CD4-positive, alpha-beta T cell treated with Interleukin-15 for 1 hour (primary cell): ENCODE measurements around the gene INPP5A.
"Not testable (repeated sequence)": the region's sequence is repeated elsewhere in the genome, so short reads cannot be mapped to it uniquely, and the experiment has no call there.

ENCODE experiments used
- DNase-seq: peaks from one replicate; pipeline ENCODE4 v3.0.0-alpha.2; 2020

Gene INPP5A

DNA sequence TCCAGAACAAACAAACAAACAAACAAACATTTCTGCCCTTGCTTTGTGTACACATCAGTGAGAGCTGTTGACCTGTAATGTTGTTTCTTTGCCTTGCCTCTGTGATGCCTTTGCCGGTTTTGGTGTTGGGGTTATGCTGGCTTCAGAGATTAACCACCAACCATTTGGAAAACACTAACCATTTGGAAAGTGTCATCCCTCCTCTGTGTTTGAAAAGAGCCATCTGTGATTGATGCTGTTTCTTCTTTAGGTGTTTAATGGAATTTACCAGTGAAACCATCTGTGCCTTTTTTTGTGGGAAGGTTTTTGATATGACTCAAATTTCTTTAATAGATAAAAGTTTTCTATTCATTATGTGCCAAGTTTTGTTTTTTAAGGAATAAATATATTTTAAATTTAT is 46.5 kb downstream of the INPP5A start:
- DNase-seq, result no peak

DNA sequence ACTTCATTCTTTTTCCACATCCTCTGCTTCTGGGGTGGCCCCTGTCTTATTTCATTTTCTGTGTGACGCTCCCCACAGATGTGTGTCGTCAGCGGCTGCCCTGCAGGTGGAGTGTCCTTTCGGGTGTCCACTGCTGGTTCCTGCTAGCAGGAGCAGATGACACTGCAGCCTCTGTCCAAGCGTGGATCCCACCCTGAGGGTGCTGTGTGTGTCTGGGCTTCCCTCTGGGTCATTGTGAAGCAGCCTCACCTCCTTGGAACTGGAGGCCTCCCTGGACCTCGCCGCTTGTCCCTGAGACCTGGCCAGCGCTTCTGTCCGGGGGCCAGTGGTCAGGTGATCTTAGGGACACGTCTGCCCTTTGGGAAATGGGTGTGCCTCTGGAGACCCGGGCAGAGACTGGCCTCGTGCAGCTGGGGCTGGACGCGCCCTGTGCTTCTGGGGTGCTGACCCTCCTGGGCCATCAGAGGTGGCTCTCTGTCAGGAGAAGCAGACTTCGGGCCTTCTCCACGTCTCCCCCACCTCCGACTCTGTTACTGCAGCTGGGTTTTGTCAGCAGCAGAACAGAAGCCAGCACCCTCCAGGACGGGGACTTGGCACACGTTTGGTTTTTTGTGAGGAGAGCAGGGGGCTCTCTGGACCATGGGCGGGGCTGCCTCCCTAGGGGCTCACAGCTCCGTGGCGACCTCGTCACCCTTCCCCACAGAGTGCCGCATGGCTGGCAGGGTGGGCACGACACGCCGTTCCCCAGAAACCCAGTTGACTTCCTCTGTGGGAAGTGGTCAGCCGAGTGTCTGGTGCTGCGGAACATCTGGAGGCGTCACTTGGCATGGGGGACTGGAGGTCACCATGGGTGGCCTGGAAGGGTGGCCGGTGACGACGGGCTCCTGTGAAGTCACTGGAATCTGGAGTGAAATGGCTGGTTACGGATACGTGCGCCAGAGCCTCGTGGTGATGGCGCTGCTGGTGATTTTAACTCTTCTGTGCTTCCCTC is 48.4 kb downstream of the INPP5A start:
- DNase-seq, result peak; percentile 49

DNA sequence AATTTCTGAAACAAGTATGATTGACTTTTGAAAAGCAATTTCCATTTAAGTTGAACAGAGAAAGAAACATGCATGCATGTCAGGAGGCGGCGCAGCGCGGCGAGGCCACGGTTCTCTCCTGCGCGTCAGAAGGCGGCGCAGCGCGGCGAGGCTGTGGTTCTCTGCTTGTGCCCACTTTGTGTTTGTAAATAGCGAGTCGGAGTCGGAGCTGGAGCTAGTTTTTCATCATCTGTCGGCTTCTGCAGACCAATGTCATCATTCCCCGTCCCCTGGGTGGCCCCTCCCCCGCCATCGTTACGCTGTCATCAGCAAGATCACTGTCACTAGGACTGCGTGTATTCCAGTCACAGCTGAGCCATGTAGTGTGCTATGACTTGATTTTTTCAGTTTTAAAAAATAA is 49.2 kb downstream of the INPP5A start:
- no peak for DNase-seq

DNA sequence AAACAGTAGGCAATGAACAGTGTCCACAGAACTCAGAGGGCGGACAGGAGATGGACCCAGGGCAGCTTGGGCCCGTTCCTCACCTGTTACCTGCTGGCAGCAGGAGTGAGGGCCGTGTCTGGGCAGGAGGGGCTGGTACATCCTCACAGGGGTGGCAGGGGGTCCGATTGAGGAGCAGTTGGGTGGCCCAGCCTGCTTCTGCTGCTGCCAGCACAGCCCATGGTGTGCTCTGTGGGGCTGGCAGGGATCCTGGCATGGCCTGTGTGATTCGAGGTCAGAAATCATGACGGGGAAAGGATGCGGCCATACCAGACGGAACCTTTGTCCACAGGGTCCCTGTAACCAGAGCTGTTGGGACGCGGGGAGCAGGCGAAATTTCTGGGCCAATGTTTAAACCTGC is 49.6 kb downstream of the INPP5A start:
- DNase-seq, result no peak

DNA sequence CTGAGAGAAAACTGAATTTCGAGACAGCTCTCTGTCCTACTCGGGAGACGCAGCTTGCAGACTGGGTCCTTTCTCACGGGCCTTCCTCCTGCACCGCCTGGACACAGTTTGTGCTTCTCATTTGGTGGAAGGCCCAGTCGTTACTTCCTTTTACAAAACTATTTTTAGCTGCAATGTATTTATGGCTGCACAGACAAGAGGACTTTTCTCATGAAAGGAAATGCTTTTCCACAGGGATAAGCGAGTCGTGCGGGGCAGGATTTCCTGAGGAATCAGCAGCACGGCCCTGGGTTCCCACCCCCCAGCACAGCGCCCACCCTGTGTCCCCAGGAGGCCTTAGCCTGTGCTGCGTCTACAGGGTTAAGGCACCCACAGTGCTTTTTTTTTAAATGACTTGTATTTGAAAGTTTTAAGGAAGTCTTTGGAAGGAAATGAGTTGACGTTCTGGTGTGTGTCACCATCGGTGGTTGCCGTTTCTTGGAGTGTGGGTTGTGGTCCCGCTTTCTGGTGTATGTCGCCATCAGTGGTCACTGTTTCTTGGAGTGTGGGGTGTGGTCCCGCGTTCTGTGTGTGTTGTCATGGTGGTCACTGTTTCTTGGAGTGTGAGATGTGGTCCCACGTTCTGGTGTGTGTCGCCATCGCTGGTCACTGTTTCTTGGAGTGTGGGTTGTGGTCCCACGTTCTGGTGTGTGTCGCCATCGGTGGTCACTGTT is 50.9 kb downstream of the INPP5A start:
- peak; percentile 81 for DNase-seq

DNA sequence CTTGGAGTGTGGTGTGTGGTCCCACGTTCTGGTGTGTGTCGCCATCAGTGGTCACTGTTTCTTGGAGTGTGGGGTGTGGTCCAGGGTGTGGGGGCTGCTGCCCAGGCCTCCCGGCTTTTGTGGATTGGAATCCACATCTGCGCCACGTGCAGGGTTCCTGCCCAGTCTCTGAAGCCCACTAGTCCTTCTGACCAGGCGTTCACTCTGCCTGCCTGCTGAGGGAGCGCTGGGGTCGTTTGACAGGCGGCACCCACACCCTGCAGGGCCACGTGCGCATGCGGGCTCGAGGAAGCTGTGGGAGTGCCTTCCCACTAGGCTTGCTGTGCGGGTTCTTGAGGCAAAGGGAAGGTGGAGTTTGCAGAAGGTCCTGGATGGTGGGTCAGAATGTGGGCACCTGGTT is 51.4 kb downstream of the INPP5A start:
- no peak for DNase-seq

DNA sequence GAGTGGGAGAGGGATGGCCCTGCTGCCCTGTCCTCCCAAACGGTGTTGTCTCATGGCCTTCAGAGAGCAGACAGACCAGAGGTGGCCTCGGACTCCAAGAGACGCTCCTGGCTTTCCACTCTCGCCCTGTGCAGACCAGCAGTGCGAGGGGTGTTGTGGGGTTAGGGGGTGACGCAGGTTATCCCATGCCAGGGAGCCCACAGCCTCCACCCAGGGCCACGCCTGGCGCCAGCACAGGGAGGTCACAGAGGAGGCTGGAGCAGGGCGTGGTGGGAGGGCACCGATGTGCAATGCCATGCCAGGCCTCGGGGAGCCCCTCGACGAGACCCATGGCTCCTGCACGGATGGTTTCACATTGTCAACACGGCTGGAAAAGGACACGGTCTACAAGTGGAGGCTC is 52.1 kb downstream of the INPP5A start:
- no peak for DNase-seq

DNA sequence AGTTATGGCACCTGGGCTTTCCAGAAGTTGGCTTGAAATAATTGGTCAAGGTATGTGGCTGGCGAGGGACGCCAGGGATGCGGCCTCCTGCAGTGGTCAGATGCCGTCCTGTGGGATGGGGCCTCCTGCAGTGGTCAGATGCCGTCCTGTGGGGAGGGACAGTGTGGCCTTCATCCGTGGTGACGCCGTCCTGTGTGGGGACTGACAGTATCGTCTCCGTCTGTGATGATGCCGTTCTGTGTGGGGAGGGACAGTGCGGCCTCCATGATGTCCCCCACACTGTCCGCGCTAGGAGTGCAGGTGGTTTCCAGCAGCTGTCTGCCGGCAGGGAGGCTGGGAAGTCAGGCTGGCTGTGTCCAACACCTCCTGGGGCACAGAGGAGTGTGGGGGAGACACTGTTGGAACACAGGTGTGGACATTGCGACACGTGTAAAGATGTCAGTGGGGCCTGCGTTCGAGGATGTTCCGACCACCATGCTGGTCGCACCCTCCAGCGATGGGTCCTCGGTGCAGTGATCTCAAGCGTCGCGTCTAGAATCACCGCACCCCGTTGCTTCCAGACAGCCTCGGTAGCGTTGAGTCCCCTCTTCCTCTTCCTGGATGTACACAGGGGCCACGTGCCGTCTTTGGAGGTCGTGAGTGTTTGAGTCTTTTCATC is 52.6 kb downstream of the INPP5A start:
- no peak for DNase-seq

DNA sequence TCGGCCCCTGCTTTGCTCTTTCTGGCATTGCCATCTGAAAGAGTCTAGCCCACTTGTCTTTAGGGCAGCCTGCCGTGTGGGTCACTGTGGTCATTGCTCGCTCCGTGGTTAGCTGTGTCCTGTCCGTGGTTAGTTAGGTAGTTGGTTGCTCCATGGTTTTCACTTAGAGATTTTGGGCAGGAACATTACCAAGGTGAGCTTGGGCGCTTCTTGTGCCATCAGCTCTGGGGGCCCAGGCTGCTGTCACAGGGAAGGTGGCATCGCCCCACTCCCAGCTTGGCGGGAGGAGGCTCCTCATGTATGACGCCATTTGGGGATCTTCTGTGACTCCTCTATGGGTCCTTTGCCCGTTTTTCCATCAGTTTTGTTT is 53.1 kb downstream of the INPP5A start:
- DNase-seq, result no peak

DNA sequence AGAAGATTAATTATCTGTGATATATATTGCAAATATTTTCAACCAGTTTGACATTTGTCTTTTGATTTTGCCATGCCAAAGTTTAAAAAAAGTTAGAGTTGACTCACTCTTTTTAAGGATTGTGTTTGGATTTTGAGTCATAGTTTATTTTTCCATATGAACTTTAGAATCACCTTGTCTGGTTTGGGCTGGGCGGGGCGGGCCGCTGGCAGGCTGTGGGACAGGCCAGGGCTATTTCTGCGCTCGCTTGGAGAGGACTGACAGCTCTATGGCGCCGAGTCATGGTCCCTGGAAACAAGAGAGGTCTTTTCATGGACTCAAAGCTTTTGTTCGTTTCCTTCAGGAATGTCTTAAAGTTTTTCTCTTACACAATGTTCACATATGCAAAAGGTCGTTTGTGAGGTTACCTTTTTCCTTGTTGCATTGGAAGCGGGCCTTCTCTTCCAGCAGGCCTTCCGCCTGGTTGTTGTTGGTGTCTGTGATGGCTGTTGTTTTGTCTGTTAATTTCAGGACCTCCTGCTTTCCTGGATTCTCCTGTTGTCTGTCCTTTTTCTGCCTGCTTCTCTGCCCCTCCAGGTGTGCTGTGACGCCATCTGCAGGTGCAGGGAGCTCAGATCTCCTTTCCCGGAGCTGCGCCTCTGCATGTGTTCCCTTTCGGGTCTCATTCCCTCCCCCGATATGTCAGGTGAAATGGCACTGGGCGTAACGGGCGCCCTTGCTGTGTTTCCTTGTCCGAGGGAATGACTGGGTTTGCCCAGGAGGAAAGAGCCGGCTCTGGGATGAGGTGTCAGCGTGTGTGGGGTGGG is 53.8 kb downstream of the INPP5A start:
- no peak for DNase-seq

DNA sequence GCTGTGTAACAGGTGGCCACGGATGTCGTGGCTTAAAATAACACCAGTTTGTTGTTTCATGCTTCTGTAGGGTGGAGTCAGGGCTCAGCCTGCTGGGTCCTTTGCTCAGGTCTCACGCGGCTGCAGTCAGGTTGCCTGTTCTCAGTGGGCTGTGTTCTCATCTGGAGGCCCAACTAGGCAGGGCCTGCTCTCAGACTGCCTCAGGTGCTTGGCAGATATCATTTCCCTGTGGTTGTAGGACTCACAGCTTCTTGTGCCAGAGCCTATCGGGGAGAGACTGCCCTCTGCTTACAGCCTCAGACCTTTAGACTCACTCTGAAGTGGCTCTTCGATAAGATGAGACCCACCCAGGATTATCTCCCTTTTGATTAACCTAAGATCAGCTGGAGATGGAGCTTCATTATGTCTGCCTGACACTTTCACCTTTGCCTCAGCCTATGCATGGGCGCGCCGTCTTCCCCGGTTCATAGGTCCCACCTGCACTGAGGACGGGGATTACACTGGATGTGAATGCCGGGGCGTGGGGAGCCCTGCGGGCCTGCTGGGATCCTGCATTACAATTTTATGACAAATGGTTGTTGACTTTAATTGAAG is 55.3 kb downstream of the INPP5A start:
- no peak for DNase-seq

DNA sequence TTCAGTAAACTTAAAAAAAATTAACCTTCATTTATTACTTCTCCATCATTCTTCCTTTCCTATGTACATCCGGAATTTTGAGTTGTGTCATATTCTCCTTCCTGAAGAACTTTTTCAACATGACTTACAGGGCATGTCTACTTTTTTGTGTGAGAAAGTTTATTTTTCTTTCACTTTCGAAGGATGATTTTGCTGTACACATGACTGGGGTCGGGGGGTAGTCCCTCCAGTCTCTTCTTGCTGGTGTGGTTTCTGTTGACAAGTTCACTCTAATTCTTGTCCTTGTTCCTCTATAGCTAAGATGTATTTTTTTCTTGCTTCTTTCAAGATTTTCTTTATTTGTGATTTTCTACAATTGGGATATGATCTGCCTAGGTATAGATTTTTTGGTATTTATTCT is 55.8 kb downstream of the INPP5A start:
- peak; percentile 40 for DNase-seq

DNA sequence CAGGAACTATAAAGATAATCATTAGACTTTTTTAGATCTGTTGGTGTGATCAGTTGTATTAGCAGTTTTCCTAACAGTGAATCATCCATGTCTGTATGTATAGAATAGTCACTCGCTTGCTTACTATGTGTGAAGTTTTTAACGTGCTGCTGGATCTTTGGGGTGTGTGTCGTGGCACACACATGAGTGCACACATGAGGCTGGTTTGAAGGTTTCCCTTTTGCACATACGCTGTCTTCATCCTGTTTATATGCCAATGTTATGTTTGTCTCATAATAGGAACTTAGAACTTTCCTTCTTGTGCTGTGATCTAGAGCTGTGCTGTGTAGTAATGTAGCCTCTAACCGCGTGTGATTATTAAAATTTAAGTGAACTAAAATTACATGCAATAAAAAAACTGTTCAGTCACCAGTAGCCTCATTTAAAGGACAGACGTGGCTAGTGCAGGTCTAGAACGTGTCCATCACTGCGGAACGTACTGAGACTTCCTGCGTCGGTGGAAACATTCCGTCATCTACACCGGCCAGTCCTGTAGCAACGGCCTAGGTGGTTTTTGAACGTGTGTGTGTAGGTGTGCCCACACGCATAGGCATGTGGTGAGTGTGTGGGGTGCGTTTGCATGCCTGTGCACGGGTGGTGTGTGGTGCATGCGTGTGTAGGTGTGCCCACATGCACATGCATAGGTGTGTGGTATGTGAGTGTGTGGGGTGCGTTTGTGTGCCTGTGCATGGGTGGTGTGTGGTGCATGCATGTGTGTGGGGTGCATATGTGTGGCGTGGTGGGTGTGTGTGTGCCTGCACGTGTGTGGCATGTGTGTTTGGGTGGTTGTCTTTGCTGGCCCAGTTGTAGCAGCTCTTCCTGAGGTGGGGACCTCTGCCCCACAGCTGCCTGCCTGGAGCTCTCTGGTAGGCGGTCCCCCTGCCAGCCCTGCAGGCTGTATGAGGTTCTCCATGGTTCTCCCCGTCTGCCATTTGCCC is 56.6 kb downstream of the INPP5A start:
- DNase-seq, result peak; percentile 51

DNA sequence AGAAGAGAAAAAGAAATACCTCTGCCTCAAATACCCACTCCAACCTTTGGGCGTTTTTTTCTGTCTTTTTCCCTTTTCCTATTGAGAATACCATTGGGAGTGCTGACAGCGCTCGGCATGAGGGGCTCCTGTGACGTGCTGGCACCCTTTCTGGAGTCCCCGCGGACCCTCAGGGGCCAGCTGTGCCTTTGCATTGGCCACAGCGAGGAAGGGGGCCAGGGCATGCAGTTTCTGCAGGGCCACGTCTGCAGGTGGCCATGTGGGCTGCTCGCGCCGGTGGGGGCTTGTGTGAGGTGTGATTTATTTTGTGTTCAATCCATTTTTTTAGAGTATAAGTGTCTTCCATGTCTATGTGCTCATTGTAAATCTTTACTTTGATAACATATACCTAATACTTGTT is 57.4 kb downstream of the INPP5A start:
- no peak for DNase-seq

DNA sequence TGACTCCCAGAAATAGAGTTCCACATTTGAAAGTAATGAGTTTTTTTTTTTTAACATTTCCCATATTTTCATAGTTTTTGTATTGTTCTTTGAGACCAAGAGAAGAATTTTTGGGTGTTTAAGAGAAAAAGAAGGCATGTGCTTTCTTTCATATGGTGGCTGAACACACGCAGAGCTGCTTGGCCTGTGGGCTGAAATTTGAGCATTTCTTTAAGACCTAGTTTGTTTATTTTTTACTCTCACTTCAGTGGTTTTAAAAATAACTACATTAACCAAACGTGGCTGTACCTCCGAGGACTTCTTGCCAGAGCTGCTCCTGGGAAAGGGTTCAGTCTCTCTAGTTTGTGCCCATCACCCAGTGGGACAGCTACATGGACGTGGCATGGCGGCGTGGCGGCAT is 58.3 kb downstream of the INPP5A start:
- DNase-seq, result no peak

DNA sequence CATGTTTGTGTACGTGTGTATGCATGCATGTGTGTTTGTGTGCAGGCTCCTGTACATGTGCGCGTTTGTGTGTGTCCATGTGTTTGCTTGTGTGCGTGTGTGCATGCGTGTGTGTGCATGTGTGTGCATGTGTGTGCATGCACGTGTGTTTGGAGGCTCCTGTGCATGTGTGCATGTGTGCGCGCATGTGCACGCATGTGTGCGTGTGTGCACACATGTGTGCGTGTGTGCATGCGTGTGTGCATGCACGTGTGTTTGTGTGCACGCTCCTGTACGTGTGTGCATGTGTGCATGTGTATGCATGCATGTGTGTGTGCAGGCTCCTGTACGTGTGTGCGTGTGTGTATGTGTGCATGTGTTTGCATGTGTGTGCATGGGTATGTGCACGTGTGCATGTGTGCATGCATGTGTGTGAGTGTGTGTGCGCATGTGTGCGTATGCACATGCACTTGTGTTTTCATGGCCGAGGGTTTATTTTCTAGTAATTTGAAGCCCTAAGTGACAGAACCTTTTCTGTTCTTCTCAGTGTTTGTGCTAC is 59.2 kb downstream of the INPP5A start:
- DNase-seq, result no peak

DNA sequence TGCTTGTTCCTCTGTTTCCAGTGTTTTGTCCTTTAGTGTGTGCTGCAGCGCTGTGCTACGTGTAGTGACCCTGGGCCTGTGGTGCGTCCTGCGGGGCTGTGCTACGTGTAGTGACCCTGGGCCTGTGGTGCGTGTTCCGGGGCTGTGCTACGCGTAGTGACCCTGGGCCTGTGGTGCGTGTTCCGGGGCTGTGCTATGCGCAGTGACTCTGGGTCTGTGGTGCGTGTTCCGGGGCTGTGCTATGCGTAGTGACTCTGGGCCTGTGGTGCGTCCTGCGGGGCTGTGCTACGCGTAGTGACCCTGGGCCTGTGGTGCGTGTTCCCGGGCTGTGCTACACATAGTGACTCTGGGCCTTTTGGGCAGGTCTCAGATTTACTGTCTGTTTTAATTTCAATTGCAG is 60.1 kb downstream of the INPP5A start:
- DNase-seq, result no peak

DNA sequence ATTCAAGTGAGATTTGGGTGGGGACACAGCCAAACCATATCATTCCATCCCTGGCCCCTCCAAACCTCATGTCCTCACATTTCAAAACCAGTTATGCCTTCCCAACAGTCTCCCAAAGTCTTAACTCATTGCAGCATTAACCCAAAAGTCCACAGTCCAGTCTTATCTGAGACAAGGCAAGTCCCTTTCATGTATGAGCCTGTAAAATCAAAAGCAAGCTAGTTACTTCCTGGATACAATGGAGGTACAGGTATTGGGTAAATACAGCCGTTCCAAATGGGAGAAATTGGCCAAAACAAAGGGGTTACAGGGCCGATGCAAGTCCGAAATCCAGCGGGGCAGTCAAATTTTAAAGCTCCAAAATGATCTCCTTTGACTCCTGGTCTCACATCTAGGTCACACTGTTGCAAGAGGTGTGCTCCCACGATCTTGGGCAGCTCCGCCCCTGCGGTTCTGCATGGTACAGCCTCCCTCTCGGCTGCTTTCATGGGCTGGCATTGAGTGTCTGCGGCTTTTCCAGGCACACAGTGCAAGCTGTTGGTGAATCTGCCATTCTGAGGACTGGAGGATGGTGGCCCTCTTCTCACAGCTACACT is 61.5 kb downstream of the INPP5A start:
- DNase-seq, result not testable (repeated sequence)

DNA sequence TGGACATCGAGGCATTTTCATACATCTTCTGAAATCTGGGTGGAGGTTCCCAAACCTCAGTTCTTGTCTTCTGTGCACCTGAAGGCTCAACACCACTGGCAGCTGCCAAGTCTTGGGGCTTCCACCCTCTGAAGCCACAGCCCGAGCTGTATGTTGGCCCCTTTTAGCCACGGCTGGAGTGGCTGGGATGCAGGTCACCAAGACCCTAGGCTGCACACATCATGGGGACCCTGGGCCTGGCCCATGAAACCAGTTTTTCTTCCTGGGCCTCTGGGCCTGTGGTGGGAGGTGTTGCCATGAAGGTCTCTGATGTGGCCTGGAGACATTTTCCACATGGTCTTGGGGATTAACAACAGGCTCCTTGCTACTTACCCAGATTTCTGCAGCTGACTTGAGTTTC is 62.1 kb downstream of the INPP5A start:
- DNase-seq, result no peak

DNA sequence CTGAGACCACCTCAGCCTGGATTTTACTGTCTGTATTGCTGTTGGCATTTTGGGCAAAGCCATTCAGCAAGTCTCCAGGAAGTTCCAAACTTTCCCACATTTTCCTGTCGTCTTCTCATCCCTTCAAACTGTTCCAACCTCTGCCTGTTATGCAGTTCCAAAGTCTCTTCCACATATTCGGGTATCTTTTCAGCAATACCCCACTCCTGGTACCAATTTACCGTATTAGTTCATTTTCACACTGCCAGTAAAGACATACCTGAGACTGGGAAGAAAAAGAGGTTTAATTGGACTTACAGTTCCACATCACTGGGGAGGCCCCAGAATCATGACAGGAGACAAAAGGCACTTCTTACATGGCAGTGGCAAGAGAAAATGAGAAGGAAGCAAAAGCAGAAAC is 62.8 kb downstream of the INPP5A start:
- DNase-seq, result no peak

DNA sequence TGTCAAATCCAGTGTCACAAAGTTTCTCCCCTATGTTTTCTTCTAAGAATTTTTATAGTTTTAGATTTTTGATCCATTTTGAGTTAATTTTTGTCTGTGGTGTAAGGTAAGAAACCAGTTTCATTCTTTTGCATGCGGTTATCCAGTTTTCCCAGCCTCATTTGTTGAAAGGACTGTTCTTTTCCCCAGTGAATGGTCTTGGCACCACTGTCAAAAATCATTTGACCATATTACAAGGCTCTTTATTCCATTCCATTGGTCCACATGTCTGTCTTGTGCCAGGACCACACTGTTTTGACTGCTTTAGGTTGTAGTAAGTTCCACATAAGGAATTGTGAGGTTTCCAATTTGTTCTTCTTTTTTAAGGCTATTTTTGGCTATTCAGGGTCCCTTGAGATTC is 64.0 kb downstream of the INPP5A start:
- DNase-seq, result no peak
